GM18873 (cell line): ENCODE results near the gene UROS.

Experiments used
- ATAC-seq: cut with Tn5 transposase; IDR thresholded peaks from one replicate; pipeline ENCODE4 v1.9.1; 2021; ENCODE audit warnings: mild to moderate bottlenecking, moderate library complexity, moderate number of reproducible peaks; ENCODE audit not compliant: unreplicated experiment, low FRiP score

The UROS gene

DNA sequence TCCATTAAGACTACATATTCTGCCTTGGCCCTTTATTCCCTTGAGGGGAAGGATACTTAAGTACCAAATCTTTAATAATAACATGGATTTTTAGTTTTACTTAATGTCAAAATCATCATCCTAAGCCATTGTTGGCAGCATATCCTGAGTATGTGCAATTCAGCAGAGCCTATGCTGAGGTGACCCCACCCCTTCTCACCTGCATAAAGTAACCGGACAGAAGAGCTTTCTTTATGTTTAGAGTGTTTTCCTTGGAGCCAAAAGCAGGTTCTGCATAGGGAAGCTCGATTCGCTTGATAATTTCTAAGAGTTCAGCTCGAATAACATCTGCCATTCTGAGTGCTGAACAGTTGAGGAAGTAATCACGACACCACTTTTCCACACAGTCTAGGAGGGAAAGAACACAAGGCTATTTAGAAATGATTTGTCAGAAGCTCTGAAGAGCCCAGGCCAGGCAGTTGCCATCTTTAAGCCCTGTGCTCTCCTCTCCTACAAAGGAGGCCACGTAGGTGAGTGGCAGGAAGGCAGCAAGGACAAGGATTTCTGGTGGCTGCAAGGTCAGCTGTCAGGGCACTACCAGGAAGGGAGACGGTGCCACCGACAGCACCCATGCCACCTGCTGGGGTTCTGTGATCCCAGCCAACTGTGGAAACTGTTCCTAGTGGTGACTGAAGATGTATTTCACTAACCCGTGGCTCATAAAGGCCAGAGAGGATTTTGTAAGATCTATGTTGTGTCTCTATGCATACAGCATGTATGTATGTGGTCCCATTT lies 15.9 kb upstream of the UROS start:
- no peak for ATAC-seq

DNA sequence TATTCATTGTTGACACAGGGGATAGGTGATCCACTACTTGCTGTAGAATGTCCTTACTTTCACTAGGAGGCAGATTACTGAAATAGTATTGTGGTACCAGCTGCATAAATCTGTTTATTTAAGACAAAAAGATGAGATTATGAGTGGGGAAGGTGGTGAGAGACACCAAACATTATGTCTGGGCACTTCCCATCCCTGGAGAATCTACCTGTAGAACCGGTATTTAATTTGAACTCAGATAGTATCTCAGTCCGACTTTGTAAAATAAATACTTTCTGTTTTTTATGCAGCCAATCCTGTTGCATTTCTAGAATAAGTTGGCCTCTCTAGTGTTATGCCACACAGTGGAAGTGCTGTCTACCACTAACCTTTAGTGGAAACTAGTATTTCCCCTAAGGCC lies 13.7 kb upstream of the UROS start:
- ATAC-seq, result no peak

DNA sequence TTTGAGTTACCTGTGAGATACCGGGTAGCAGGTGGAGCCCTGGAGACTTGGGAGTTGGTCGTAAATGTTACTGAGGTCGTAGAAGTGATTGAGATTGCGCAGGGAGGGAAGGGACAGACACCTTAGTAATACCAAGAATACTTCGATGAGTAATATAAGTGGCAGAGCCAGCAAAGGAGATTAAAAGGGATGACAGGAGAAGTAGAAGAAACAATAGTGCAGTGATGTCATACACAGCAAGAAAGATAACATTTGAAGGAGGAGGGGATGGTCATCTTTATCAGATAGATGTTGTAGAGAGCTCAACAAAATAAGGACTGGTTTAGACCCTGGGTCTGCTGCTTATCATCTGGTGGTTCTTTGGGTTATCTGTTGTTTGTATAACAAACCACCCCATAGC lies 5.3 kb upstream of the UROS start:
- ATAC-seq, result no peak

DNA sequence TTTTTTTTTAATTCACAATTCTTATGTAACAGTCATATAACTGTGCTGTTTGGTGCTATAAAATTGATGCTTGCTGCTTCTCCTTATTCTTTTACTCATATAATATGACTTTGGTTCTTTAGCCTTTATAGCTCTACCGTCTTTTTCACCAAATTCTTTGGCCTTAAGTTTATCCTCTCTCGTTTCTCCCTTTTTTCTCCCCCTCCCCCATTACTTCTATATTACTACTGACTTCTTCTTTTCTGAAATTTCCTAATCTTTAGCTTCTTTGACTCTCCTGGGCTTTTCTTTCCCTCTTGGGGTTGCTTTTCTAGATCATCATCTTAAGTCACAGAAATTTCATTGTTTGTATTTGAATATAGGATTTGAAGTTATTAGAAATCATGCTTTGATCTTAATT lies 4.1 kb upstream of the UROS start:
- ATAC-seq, result no peak

DNA sequence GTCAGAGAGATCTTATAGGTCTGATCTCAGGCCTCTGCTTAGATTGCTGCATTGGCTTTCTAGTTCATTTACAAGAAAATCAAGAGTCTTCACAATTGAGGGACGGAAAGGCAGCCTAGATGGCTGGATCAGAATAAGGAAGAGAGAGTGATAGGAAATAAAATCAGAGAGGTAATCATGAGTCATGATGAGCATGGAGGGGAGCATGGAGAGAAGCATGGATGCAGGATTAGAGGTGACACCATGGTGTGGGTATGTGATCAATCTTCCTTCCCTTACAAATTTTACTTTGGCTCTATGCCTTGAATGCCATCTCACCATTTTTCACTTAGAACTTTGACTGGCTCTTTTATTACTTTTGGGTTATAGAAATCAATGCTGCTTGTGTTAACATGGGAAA lies 1.7 kb upstream of the UROS start:
- ATAC-seq, result no peak

DNA sequence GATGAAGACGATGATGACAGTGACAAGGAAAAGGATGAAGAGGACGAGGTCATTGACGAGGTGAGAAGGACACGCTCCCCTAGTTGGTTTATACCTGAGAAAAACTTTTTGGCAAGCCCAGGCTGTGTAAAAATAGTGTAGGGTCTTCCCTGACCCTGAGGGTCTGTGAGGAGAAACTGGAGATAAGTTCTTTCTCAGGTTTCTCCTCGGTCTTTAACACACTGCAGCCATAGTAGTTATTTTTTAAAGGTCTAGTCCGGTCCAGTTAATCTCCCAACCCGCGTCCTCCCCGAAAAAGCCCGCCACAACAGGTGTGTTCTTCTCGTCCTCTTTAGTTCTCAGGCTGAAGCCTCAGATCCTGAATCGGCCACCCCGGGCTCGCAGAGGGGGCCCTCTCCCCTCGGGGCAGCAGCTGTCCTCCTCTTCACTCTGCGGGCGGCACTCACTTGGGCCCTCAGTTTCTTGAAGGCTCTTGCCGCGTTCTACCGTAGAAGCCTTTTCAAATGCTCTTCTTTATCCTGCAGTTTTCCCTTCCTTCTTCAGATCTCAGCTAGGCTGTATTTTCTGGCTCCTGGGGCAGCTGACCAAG lies 699 bp upstream of the UROS start:
- no peak for ATAC-seq

DNA sequence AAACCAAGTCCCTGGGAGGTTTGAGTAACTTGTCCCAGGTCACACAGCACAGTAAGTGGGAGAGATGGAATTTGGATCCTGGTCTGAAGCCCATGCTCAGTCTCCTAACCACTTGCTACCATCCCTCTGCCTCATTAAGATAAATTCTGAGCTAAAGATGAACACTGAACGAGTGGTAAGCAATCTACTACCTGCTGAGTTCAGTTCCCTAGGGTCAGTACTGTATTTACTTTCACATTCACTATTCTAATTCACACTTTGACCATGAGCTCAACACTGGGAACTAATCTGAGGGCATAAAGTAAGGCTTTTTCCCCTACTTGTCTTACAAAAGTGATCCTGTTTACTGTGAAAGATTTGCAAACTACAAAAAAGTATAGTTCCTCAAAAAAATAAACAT lies 2.4 kb downstream of the UROS start:
- no peak for ATAC-seq

DNA sequence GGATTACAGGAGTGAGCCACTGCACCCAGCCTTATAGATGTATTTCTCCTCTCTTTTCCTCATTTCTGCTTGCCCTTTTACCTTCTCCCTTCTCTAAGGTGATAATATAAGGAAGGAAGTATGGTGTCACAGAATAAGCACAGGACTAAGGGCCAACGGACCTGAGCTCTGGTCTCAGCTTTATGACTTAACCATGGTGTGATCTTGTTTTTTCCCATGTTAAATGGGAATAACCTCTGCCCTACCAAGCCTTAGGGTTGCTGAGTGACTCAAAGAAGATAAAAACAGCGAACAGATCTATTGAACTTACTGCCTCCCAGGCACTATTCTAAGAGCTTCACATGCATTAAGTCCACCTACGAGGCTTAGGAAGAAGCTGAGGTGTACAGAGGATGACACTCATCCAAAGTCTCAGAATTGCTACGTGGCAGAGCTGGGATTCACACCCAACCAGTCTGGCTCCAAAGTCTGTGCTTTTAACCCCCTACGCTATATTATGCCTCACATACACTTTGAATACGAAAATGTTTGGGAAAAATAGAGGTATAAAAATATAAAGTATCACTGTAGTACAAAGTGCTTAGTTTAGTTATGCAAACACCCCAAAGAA lies 5.6 kb downstream of the UROS start:
- no peak for ATAC-seq

DNA sequence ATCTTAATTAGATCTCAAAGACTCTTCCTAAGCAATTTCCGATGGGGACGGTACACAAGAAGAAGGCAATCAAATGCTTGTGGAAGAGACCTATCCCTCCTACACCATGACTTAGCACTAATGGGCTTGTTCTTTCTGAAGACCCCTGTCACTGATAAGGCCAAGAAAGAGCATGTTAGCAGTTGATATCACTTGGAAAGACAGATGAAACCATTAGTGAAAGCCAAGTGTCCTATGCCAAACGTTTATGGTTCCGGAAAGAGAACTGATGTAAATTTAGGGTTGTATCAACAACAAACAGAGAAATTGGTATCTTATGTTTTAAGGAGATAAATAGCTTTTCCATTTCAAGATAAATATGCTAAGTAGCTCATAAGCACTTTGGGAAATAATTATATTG lies 6.5 kb downstream of the UROS start:
- ATAC-seq, result no peak

DNA sequence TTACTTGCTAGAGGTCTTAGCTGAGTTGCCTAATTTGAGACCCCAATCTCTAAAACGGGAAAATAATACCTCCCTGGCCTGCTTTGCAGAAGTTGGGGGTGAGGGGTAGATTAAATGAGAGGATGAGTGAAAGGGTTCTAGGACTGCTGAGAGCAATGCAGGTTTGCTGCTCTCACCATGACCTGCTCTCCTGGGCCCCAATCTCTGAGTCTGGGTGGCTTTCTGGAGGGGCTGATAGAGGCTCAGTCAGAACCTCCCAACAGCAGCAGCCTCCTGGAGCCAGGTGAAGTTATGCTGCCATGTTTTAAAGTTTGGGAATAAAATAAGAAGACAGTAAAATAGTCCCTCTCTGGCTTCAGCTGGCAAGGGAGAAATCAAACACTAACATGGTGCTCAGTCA lies 7.3 kb downstream of the UROS start:
- no peak for ATAC-seq

DNA sequence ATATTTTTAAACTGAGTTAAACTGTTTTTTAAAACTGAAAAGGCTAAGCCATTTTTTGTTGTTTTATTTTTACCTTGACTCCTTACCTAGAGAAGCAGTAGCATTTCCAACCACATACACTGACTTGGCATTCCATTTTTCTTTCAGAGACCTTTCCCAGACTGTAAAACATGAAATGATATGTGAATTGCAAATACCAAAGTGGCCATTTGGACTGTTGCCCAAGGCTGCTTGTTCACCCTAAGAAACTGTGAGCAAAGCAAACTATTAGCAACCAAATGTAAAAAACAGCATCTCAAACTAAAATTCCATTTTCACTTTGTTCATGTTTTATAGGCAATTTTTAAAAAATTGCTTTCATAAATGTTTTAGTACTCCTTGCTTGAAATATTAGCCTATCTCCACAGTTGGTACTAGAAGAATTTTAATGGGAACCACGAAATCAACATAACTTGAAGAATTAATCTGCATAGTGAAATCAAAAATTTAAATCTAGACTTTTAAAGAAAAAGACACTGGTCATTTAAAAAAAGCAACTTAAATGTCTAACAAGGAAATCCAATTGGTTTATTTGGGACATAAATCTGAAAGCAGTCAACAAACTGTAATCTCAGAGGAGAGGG lies 10.8 kb downstream of the UROS start:
- ATAC-seq, result no peak

DNA sequence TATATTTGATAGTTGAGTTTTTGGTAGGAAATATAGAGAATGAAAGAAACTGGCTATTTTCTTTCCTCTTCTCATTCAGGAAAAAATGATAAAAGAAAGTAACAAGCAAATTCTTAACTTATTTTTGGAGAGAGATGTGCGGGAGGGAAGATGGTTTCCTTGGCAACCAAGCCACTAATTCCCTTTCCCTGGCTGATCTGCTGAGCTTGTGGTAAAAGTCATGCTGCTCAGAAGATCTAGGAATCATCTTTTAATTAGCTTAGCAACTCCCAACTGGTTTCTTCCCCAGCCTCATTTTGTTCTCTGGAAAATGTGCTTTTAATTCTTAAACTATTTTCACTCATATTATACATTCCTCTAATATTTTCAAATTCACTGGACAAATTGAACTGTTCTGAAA lies 11.8 kb downstream of the UROS start:
- no peak for ATAC-seq

DNA sequence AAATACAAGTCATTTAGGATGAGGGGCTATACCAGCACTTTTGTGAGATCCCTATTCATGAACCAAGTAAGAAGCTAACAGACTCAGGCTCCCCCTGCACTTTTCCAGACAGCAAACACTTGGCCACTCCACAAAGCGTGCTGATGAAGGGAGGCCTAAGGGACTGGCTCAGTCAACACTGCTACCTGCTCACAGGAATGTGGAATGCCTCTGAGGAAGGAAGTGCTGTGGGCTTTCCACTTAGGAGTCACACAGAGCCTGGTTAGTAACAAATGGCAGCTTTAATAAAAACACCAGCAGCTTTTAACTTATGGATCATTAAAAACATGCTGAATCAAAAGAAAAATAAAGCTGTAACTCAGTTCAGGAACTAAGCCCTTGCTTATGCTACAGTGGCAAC lies 15.0 kb downstream of the UROS start:
- no peak for ATAC-seq

DNA sequence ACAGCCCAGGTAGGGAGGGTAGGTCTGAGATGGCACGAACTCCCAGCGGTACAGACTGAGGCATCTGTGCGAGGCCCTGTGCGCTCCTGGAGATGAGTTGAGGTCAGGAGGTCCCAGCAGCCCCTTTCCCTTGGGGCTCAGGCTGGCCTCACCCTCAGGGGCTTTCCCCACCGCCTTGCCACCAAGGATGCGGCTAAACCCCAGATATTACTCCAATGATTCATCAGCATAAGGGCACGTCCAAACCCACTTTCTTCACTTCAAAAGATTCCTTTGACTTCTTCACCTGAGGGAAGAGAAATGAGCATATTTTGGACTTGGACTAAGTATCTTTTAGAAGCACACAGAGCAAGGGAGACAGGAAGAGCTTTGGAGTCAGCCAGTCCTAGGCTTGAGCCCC lies 20.3 kb downstream of the UROS start:
- ATAC-seq, result no peak

DNA sequence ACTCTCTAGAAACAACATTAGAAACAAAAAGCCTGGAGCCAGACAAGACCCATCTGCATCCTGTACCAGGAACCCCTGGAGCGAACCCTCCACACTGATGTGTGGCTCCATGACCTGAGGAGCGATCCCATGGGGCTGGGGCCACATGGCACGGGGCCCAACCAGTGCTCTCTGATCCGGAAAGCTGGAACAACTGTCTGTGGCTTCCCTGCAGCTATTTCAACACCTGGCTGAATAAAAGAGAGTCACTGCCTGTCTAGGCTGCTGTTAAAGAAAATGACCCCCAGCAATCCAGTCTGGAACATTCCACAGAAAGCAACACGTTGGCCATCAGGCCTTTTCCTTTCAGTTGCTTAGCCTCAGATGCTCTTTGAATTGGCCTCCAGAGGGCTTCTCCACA lies 20.9 kb downstream of the UROS start:
- ATAC-seq, result no peak

DNA sequence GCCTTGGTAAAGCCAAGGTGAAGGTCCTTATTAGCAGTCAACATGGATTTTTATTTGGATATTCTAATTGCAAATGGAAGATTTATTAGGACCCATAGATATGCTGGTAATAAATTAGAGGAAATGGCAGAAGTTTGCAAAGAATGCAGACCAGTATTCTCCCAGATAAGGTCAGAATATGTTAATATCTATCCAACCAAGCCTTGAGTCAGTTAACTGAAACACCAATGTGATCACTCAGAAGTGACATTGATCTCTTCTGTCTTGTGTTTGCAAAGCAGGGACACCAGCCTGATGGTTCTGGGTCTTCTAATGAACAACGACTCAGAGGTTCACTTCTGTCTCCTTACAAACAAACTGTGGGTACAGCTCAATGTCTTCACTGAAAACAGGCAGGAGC lies 21.5 kb downstream of the UROS start:
- no peak for ATAC-seq

DNA sequence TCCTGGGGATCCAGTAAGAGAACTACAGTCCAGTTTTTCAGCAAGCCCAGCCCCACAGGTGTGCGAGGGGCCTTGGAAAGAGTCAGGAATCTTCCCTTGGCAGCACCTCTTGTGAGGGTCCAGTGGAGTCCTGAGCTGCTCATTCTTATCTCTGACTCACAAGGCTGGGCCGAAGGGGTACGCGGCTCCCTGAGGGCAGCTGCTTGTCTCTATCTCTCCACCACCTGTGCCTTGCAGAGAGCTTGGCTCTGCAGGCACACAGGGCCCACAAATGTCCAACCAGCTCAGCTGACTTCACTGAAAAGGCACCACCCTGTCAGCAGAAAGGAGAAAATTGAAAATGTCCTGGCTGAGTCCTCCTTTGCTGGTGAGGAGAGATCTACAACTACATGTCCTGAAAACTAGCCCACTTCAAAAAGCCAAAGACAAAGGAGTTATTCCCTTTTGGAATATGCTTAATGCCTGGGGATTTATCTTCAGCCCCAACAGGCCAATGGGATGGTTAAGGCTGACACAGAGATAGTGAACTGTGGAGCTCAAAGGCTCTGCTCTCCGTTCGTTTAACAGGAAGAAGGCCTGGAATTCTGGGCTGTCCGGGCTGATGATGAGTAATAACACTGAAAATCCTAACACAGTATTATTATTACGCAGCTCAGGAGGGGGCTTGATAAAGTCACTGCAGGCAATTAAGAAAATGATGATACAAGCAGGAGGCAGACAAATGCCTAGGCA lies 23.4 kb downstream of the UROS start:
- ATAC-seq, result no peak

DNA sequence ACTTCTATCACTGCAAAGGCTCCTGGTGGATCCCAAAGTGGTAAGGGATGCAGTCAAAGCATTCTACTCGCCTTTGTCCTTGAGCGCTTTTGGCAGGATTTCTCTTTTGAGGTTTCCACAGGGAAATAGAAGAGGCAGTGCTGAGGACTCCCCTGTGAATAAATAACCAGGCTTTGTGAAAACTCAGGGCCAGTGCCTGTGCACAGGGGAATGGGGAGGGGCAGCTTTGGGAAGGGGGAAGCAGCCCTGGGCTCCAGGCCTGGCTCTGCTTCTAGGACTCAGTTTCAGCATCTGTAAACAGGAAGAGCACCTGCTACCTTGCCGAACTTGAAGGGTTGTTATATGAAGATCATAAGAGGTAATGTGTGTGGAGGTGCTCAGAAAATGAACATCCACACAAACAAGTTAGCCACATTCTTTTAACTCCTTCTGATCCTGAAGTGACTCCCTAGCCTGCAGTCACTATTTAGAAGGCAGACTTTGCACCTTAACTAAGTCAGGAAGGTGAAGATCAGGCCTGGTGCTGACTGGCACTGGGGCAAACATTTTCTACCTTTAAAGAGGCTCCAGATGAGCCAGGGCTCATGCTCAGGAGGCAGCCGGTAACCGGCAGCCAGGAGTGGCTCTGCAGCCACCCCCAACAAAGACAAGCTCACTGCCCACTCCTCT lies 24.9 kb downstream of the UROS start:
- ATAC-seq, result no peak

DNA sequence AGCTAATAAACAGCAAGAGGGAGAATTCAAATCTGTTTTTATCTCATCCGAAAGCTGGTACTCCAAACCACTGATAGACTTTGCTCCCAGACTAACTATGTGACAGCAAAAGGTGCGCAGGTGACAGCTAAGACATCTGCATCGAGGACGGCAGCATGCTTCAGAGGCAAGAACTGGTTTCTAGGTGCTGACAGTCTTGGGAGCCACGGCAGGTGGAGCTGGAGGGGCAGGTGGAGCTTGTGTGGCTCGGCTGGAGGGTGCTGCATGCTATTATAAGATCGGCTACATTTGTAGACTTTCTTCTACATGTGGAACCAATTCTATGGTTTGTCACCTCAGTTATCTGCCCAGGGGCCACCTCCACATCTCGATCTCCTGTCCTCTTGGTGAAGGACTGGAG lies 25.6 kb downstream of the UROS start:
- no peak for ATAC-seq

DNA sequence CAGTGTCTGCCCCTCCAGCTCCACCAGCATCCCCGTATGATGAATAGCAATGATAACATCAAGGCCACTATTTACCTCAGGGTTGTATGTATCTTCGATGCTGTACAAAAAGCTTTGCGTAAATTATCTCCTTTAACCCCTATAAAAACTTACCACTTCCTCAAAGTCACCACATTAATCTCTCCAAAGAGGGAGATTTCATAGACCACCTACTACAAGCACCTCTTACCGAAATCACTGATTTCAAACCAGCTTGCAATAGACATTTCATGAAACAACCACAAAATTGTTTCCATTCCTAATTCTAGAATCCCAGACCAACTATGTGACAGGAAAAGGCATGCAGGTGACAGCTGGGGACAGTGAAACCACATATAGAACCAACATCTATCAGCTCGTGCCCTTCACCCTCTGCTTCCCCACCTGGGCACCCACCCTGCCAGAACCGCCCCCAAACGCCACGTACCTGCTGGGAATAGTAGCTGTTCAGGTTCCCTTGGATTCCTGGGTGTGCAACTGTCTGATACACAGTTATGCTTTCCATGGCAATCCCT lies 27.3 kb downstream of the UROS start:
- no peak for ATAC-seq
